Measurements from ENCODE around the gene MCU. TPM values are rescaled to one million over a fixed set of nuclear protein-coding genes. Genes with fewer than 3 reads are reported as not detected.

Gene MCU
- total RNA-seq, 1 donor from 2014 or later, result 44.7 TPM

DNA sequence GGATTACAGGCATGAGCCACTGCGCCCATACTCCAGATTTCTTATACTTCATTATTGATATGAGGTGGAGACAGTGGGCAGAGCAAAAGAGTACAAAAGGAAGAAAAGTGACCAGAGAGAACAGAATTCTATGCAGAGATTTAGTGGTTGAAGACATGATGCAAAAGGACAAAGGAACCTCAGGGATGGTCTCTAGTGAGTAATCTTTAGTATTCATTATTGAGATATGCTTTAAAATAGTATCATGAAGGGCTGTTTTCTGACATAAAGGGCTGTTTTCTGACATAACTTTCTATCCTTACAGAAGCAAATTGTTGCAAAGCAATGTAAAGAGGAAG lies 120.4 kb downstream of the MCU start:
- intact Hi-C loops (cut with DNase I), result no loop called here
- no peaks in the 10 kb centered on the region for H3K9me3 ChIP-seq
- no peak overlapping the region for H3K4me3 ChIP-seq
- H3K27ac ChIP-seq, result no peak overlapping the region
- peaks cover 9% of the 10 kb centered on the region for H3K4me1 ChIP-seq
- no peaks in the 10 kb centered on the region for H3K27me3 ChIP-seq
- DNase-seq (ENCODE audit: extremely low spot score in 2 of 2), result no peak
- H3K36me3 ChIP-seq, result no peaks in the 10 kb centered on the region
- TF ChIP-seq POLR2A (IDR thresholded peaks at IDR 0.05) (no peak), POLR2AphosphoS5 (IDR thresholded peaks at IDR 0.05; ENCODE audit: insufficient read depth in 1 of 2, low read depth in 1 of 2) (no peak)
- TF ChIP-seq, protein P1, sequence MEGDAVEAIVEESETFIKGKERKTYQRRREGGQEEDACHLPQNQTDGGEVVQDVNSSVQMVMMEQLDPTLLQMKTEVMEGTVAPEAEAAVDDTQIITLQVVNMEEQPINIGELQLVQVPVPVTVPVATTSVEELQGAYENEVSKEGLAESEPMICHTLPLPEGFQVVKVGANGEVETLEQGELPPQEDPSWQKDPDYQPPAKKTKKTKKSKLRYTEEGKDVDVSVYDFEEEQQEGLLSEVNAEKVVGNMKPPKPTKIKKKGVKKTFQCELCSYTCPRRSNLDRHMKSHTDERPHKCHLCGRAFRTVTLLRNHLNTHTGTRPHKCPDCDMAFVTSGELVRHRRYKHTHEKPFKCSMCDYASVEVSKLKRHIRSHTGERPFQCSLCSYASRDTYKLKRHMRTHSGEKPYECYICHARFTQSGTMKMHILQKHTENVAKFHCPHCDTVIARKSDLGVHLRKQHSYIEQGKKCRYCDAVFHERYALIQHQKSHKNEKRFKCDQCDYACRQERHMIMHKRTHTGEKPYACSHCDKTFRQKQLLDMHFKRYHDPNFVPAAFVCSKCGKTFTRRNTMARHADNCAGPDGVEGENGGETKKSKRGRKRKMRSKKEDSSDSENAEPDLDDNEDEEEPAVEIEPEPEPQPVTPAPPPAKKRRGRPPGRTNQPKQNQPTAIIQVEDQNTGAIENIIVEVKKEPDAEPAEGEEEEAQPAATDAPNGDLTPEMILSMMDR (IDR thresholded peaks at IDR 0.05), result no peak

DNA sequence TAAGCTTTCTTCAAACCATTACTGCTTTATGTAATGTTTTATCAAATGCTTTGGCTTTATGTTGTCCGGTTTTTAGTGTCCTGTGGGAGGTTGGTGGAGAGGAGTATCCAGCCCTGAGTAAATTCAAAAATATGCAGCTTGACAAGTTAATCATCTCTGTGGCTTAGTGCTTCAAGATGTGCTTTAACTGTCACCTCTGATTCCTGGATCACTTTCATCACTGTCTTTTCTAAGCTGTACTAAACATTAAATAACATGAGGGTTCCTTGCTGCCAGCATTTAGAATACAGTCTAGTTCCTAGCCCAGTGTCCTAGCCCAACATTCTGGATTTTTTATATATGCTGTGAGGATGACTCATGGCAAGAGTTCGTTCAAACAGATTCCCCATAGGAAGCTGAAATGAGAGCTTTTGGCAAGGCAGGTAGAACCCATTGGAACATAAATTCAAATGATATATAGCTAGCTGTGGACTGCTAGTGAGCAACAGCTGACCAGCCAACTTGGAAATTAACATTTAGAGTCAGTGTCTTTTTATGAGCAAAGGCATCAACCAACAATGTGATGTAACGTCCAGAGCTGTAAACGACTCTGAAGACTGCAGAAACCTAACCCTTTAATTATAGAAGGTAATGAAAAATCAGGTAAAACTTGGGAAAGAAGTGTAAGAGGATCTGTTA lies 120.9 kb downstream of the MCU start:
- DNase-seq (ENCODE audit: extremely low spot score in 2 of 2), result no peak
- no peak overlapping the region for H3K27ac ChIP-seq
- peaks cover 9% of the 10 kb centered on the region for H3K4me1 ChIP-seq
- intact Hi-C loops (cut with DNase I), result no loop called here
- H3K27me3 ChIP-seq, result no peaks in the 10 kb centered on the region
- no peak overlapping the region for H3K4me3 ChIP-seq
- H3K36me3 ChIP-seq, result no peaks in the 10 kb centered on the region
- no peak for TF ChIP-seq POLR2AphosphoS5 (IDR thresholded peaks at IDR 0.05; ENCODE audit: insufficient read depth in 1 of 2, low read depth in 1 of 2)
- TF ChIP-seq, protein P1 (IDR thresholded peaks at IDR 0.05), result no peak
- no peak for TF ChIP-seq POLR2A (IDR thresholded peaks at IDR 0.05)
- no peaks in the 10 kb centered on the region for H3K9me3 ChIP-seq

DNA sequence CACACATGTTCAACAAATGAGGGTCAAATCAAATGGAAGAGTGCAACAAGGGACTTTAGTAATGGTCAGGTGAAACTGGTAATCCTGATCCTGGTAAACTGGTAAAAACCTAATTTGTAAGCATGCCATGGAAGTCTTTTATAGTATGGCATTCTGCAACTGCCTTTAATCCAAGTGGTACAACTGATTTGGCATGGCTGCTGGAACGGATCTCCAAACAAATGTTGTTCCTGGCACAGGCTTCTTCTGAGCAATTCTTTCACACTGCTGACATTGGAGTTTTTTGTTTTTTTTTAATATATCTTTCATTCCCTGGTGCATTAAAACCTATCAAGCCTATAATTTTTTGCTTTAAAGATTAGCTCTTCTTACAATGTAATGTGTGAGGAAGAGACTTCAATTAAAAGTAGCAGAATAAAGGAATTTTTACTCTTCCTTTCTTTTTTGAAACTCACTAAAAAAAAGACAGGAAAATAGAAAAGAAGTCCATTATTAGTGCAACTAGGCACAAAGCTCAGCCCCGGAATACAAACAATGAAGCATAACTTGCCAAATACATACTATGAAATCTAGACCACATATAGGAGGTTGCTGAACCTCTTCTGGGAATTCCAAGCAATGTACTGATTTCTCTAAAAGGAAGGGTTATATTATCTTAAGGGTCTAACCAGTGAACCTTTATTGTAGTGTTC lies 122.3 kb downstream of the MCU start:
- H3K36me3 ChIP-seq, result no peaks in the 10 kb centered on the region
- no peaks in the 10 kb centered on the region for H3K27me3 ChIP-seq
- intact Hi-C loops (cut with DNase I), result no loop called here
- no peak for DNase-seq (ENCODE audit: extremely low spot score in 2 of 2)
- peaks cover 9% of the 10 kb centered on the region for H3K4me1 ChIP-seq
- H3K27ac ChIP-seq, result no peak overlapping the region
- no peaks in the 10 kb centered on the region for H3K9me3 ChIP-seq
- H3K4me3 ChIP-seq, result no peak overlapping the region
- TF ChIP-seq POLR2A (IDR thresholded peaks at IDR 0.05) (no peak), POLR2AphosphoS5 (IDR thresholded peaks at IDR 0.05; ENCODE audit: insufficient read depth in 1 of 2, low read depth in 1 of 2) (no peak)
- TF ChIP-seq, protein P1 (IDR thresholded peaks at IDR 0.05), result no peak

DNA sequence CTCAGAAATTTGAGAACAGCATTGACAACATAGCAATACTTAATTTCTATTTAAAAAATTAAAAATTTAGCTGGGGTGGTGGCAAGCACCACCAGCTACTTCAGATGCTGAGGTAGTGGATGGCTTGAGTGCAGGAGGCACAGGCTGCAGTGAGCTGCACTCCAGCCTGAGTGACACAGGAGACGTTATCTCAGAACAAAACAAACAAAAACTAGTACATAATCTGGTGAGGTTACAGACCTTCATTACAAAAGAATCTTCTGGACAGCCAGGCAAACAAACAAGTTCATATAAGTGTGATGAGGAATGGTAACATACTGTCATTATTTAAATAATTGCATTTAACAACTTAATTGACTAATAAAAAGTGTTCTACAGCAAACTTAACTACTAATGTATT lies 124.6 kb downstream of the MCU start:
- H3K27me3 ChIP-seq, result no peaks in the 10 kb centered on the region
- no peaks in the 10 kb centered on the region for H3K9me3 ChIP-seq
- no peaks in the 10 kb centered on the region for H3K36me3 ChIP-seq
- H3K4me3 ChIP-seq, result no peak overlapping the region
- intact Hi-C loops (cut with DNase I), result no loop called here
- no peak overlapping the region for H3K27ac ChIP-seq
- no peak for DNase-seq (ENCODE audit: extremely low spot score in 2 of 2)
- TF ChIP-seq POLR2A (IDR thresholded peaks at IDR 0.05) (no peak), POLR2AphosphoS5 (IDR thresholded peaks at IDR 0.05; ENCODE audit: insufficient read depth in 1 of 2, low read depth in 1 of 2) (no peak)
- TF ChIP-seq, protein P1 (IDR thresholded peaks at IDR 0.05), result no peak
- peaks cover 9% of the 10 kb centered on the region for H3K4me1 ChIP-seq

DNA sequence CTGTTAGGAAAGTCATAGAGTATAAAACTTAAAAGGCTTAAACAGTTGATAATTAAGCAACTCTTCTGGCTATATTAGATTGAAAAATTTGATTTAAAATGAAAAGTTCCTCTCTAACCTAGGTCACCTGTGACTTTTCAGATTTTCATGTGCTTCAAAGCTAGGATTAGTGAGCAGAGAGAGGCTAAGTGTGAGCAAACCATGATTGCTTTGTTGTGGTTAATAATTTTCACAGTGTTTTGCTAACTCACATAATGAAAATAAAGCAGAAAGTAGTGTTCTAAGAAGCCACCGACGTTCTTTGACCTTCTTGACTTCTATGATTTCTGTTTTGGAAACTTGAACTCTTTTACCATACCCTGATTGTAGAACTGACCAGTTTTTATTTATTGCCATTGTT lies 126.1 kb downstream of the MCU start:
- intact Hi-C loops (cut with DNase I), result no loop called here
- no peak overlapping the region for H3K27ac ChIP-seq
- H3K9me3 ChIP-seq, result no peaks in the 10 kb centered on the region
- no peaks in the 10 kb centered on the region for H3K27me3 ChIP-seq
- H3K4me3 ChIP-seq, result no peak overlapping the region
- H3K36me3 ChIP-seq, result no peaks in the 10 kb centered on the region
- H3K4me1 ChIP-seq, result peaks cover 9% of the 10 kb centered on the region
- TF ChIP-seq, protein P1 (IDR thresholded peaks at IDR 0.05), result no peak
- no peak for TF ChIP-seq POLR2A (IDR thresholded peaks at IDR 0.05)
- no peak for TF ChIP-seq POLR2AphosphoS5 (IDR thresholded peaks at IDR 0.05; ENCODE audit: insufficient read depth in 1 of 2, low read depth in 1 of 2)
- DNase-seq (ENCODE audit: extremely low spot score in 2 of 2), result no peak
